Kidney glomerular epithelial cell (primary cell): ENCODE results near the gene SIRT6.
"Not testable (repeated sequence)": the region's sequence is repeated elsewhere in the genome, so short reads cannot be mapped to it uniquely, and the experiment has no call there.

Source experiments
- DNase-seq: peaks from one replicate; lab custom pipeline; 2025; lab: John Stamatoyannopoulos, UW

SIRT6 gene

DNA sequence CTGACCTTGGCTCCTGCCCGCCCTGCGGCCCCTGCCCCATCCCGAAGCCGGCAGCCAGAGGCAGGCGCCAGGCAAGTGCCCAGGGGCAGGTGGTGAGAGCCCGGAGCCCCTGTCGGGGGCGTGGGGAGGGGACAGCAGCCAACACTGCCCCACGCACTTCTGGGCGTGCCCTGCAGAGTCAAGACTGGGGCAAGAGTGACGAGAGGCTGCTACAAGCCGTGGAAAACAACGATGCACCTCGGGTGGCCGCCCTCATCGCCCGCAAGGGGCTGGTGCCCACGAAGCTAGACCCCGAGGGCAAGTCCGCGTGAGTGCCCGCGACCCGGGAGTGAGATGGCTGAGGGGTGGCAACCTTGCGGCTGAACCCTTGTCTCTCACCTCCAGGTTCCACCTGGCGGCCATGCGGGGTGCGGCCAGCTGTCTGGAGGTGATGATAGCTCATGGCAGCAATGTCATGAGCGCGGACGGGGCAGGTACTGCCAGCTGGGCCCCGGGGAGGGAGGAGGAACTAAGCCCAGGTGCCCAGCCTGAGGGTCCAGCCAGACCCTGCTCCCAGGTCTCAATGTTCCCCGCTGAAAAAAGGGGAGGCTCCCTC, 17.4 kb upstream of the SIRT6 start:
- no peak for DNase-seq

DNA sequence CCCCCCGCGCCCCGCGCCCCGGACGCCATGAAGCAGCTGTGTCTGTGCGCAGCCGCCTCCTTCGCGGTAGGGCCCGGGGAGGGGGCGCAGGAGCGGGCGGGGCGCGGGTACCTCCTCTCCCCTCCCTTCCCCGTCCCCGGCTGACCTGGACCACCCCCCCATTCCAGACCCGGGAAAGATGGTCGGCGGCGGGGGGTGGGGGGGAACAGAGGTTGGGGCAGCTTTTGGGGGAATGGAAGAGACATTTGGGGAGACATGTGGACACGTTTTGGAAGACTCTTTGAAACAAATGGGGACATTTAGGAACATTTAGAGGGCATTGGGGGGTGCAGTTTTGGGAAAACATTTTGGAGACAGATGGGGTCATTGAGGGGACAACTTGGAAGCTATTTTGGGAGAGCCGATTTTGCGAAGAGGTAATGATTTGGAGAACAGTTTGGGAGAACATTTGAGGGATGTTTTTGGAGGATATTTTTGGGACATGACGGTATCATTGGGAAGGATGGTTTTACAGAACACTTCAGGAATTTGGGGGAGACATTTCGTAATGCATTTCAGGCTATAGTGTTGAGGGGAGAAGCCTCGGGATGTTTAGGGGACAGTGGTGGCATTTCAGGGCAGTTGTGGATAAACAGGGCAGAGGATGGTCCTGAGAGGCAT, 16.2 kb upstream of the SIRT6 start:
- DNase-seq: no peak

DNA sequence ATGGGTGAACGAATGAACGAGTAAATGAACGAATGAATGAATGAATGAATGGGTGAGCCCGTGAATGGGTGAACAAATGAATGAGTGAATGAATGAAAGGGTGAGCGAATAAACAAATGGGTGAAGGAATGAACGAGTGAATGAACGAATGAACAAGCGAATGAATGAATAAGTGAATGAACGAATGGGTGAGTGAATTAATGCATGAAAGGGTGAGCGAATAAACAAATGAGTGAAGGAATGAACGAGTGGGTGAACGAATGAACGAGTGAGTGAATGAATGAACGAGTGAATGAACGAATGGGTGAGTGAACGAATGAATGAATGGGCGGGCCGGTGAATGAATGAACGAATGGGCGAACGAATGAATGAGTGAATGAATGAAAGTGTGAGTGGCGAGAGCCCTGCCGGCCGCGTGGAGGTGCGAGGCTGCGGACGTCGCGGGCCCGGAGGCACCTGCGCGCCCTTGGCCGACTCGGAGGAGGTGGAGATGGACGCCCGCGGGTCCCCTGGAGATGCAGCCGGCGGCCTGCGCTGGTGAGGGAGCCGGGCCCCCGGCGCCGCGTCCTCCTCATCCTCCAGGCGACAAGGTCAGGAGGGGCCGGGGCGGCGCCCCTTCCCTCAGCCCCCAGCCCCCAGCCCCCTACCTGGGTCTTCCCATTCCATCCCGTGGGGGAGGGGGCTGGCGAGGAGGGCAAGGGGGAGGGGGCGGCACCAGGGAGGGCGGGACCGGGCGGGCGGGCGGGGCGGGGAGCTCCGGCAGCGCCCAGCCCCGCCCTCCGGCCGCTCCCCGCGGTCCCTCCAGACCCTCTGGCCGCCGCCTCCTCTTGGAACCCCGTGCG, 15.5 kb upstream of the SIRT6 start:
- no peak for DNase-seq

DNA sequence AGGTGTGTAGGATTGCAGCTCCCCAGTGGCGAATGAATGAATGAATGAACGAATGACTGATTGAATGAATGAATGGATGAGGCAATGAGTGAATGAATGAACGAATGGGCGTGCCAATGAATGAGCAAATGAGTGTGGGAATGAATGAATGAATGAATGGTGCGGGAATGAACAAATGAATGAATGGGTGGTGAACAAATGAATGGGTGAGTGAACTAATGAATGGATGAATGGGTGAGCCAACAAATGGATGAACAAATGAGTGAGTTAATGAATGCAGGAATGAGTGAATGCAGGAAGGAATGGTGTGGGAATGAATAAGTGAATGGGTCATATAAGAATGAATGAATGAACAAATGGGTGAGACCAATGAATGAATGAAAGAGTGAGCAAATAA, 14.9 kb upstream of the SIRT6 start:
- DNase-seq: no peak

DNA sequence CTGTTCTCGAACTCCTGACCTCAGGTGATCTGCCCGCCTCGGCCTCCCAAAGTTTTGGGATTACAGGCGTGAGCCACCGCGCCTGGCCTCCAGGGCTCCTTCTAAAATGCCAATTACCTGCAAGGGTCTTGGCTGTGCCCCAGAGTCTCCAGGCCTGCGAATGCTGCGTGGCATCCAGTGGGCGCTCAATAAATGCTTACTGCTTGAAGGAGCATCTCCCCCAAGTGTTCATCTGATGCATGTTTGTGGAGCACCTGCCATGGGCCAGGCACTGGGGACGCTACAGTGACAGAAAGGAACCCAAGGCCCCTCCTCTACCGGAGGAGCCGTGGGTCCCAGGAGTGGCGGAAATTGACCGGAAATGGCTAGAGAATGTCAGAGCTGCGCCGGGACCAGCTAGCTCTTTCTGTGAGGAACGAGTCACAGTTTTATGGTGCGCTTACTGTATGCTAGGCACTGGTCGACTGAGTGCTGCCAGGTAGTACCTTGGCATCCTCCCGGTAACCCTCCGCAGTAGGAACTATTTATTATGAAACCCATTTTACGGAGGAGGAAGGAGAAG, 14.3 kb upstream of the SIRT6 start:
- no peak for DNase-seq

DNA sequence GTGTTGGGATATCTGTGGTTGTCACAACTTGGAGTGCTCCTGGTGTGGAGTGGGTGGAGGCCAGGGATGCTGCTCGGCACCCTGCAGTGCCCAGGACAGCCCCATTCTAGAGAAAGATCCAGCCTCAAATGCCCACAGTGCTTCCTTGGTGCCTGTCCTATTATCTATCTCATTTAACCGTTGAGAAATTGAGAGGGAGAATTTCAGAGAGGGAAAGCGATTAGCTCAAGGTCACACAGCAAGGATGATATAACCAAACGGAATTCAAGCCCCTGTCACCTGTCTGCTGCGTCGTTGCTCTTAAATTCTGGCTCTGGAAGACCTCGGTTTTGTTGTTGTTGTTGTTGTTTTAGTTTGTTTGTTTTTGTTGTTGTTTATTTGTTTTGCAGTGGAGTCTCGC, 13.6 kb upstream of the SIRT6 start:
- no peak for DNase-seq

DNA sequence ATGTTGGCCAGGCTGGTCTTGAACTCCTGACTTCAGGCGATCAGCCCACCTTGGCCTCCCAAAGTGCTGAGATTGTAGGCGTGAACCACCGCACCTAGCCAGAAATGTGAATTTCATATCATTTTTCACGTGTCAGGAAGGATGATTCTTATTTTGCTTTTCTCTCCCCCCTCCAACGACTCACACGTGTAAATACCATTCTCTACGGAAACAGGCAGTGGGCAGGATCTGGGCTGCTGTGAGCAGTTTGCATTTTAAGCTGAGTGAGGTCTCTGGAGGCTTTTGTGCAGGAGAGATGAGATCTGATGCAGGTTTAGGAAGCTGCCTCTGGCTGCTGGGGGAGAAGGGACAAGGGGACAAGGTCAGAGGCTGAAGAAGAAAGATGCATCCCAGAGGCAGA, 12.0 kb upstream of the SIRT6 start:
- no peak for DNase-seq

DNA sequence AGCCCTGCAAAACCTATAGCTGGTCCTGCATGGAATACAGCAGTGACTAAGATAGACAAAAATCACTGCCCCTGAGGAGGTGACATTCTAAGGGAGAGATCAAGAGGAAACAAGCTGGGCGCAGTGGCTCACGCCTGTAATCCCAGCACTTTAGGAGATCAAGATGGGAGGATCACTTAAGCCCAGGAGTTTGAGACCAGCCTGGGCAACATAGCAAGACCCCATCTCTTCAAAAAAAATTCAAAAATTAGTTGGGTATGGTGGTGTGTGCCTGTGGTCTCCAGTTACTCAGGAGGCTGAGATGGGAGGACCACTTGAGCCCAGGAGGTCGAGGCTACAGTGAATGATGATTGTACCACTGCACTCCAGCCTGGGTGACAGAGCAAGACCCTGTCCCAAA, 10.2 kb upstream of the SIRT6 start:
- DNase-seq: not testable (repeated sequence)

DNA sequence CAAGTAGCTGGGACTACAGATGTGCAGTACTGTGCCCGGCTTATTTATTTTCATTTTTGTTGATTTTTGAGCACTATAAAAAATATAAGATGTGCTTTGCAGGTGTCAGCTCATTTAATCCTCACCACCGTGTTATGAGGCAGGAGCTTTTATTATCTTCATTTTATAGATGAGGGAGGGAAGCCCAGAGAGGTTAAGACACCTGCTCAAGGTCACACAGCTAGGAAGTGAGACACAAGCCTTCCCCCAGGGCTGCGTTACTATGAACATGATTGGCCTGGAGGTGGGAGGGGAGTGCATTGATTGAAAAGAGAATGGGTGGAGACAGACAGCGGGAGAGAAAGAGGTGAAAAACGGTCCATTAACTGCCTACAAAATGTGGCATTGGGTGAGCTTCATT, 7.3 kb upstream of the SIRT6 start:
- DNase-seq: no peak

DNA sequence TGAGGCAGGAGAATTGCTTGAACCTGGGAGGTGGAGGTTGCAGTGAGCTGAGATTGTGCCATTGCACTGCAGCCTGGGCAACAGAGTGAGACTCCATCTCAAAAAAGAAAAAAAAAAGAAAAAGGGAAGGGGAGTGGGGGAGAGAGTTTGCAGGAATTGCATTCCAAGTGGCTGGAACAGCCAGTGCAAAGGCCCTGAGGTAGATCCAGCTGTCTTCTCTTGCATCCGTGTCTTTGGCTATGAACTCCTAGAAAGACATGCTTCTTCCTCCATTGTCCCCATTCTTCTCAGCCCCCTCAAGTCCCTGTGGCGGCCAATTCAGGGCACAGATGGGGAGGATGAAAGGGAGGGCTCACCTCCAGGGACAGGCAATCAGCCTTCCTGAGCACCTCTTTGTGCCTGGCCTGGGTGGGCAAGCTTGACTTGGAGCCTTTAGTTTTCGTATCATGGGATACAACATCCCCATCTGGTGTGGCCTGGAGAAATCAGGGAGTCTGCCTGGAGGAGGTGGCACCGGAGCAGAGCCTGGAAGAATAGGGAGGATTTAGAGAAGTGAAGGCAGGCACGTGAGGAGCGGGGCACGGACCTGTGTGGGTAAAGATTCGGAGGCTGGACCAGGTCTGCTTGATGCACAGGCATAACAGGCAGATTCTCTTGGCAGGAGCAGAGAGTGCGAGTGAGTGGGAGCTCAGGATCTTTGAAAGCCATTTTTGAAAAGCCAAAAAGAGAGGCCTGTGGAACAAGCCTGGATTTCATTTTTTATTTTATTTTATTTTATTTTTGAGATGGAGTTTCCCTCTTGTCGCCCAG, 5.2 kb upstream of the SIRT6 start:
- no peak for DNase-seq

DNA sequence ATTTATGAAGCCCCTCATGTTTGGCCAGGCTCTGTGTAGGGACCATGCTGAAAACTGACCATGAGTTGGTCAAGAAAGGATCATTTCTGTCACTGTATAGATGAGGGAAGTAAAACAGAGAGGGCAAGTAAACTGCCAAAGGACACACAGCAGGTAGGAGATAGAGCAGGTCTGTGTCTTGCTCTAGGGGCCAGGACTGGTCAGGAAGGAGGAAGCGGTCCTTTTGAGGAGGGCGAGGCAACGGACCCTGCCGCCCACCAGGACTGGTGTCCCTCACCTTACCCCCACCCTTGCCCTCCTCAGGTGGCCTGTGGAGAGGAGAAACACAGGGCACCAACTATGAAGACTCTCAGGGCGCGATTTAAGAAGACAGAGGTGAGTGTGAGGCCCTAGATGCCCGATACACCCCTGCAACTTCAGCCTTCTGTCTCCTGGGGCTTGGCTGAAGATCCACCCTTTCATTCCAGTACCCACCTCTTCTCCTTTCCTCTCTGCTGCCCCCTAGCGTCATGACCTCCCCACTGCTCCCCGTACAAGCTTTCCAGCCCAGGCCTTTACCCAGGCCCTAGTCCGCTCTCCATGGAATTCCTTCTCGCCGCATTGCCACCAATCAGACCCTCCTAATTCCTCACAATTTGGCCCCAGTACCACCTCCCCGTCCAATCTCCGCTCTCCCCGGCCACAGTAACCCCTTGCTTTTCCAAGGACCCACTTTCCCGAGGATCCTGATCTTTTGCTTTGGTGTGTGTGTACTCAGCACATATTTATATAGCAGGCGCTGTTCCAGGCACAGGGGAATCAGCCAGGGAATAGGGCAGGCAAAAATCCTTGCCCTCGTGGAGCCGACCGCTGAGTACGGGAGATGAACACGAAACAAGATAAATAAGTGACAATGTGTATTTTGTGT, 4.0 kb upstream of the SIRT6 start:
- DNase-seq: peak; percentile 75

DNA sequence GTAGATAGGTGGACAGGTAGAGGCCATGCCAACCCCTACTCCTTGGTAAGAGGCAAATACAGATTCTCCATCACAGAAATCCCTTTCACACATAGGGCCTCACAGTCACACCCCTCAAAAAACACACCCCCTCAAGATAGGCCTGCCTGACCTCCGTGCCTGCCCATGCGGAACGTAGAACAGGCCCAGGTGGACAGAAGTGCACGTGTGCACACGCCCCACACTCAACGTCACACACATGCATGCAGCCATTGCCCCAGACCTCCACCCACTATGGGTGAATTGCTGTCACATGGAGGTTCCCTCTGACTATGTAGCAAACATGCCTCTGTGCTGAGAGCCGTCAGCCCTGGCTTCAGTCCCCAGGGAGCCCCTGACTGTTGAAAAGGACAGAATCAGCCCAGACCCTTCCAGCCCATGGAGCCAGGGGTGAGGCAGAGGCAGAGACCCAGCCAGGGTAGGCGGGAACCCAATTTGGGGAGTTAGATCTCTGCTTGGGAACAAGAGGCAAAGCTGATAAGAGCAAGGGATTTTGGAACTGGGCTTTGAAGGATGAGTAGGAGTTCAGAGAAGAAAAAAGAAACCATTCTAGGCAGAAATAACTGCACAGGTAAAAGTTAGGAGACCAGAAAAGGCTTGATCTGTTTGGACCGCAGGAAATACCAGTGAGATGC, 3.2 kb upstream of the SIRT6 start:
- DNase-seq: no peak

DNA sequence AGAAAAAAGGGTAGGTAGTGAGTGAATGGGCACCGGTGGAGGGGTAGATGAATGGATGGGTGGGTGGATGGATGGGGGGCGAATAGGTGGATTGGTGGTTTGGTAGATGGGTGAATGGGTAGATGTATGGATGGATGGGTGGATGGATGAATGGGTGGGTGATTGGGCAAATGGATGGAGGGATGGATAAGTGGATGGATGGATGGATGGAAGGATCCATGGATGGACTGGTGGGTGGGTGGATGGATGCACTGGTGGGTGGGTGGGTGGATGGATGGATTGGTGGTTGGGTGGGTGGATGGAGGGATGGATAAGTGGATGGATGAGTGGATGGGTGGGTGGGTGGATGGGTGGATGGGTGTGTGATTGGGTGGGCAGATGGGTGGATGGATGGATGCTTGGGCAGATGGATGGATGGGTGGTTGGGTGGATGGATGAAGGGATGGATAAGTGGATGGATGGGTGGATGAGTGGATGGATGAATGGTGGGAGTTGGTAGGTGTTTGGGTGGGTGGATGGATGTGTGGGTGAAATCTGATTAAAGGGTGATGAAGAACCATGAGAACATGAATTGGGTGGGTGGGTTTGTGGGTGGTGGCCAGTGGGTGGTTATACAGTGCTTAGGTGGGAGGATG, 2.5 kb upstream of the SIRT6 start:
- no peak for DNase-seq

DNA sequence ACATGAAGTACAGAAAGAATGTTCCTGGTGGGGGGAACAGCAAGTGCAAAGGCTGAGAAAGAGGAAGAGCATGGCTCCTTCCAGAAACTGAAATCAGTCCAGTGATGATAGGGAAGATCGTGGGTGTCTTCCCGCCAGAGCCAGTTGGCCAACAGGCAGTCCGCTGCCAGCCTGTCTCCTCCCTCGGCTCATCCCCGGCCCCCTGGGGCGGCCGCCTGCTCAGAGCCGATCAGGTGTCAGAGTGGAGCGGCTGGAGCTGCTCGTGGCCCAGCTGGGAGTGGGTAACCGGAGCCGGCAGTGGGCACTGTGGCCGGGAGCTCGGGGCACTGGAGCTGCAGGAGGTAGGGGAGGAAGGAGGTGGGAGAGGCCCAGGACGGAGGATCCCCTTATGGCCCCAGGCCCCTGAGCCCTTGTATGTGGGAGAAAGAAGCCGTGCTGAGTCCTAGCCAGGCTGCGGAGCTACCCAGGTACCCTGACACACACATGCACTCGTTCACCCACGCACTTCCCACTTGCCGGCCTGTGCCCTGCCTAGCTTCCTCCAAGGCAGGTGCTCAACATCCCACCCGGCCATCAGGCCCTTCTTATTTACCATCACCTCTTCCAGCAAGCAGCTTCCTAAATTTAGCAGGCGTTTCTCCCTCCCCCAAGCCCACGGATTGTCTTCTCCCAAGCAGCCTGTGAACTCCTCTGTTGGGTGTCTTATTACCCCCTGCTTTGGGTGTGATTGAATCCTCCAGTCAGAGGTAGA, 1.8 kb upstream of the SIRT6 start:
- no peak for DNase-seq

DNA sequence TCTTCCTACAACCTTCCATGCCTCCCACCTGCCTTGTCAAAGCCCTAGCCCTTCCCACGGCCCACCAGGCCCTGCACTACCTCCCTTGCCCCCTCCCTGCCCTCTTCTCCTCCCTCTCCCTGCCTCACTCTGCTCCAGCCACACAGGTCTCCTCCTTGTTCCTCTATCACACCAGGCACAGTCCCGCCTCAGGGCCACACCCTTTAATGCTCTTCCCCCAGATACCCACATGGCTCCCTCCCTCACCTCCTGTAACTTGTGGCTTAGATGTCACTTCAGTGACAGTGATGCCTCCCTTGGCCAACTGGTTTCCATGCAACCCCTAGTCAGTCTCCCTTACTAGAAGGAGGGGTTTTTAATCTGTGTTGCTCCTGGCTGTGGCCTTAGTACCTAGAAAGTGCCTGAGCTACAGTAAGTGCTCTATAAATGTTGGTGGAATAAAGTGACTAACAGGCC, 1.3 kb downstream of the SIRT6 start:
- DNase-seq: no peak

DNA sequence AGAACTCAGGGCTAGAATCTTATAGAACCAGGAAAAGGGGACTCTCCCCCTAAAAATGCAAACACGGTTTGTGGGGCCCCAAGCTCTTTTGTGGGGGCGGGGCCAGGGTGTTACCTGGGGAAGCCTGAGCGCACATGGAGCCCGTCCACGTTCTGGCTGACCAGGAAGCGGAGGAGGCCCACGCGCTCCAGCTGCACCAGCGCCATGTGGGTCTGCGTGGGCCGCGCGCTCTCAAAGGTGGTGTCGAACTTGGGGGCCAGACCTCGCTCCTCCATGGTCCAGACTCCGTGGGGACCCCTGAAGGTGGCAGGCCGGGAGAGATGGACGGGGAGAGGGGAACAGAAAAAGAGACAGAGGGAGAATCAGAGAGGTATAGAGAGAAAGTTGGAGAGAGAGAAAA, 3.4 kb downstream of the SIRT6 start:
- DNase-seq: no peak

DNA sequence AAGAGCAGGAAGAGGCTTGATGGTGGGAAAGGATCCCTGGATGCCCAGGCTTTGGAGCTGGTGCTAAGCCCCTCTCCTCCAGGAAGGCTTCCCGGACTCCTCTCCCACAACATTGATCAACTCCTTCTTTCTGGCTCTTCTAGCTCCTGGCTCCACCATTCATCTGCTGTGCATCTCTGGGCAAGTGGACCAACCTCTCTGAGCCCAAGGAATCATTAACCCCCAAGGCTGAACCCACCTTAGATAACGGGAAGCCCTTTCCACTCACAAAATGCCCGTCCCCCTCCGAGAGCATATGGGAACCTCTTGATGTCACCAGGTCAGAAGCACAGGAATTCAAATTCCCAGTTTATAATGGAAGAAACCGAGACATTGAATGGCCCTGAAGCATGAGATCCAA, 5.2 kb downstream of the SIRT6 start:
- no peak for DNase-seq

DNA sequence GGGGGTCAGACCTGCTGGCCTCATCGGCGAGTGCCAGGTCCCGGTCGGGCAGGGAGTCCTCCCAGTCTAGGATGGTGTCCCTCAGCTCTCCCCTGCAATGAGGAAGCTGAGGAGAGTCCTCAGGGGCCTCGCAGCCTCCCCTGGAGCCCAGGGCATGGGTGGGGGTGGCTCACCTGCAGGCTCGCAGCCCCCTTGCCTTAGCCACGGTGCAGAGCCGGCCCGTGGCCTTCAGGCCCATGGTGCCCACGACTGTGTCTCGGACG, 6.8 kb downstream of the SIRT6 start:
- DNase-seq: no peak

DNA sequence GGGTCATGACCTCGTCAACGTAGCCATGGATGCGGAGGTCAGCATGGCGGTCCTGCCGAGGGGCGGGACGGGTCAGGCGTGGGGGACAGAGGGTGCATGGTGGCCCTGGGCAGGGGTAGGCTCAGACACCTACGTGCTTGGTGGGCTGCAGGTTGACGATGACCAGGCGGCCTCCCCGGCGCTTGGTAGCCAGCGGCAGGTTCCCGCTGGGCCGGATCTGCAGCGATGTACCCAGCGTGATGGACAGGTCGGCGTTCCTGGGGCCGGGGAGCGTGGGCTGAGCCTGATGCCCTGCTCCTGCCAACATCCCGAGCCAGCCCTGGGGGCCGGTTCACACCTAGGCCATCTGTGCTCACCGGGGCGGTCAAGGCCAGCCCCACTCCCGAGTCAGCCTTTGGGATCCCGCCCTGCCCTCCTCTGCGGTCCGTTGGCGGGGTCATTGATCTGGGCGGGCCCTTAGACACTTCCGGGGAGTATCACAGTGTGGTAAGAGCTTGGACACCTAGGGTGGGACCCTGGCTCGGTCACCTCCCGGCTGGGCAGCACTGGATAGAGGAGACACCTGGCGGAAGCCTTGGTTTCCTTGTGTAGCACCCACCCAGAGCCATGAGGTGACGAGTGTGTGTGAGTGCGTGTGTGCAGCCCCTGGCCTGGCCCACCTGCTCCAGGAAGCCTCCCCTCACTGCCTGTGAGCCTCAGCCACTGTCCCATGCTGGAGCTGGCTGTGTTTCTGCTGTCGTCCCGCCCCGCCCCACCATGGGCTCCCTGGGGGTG, 7.3 kb downstream of the SIRT6 start:
- no peak for DNase-seq
